Uterus (tissue), 2 donors: ENCODE measurements around the gene CDKN2A.

Experiments used
- POLR2A ChIP-seq, 2 donors: fragments of 450-650 bp; IDR thresholded peaks; one replicate each; pipeline ENCODE4 v1.6.1; 2016; ENCODE audit warnings: antibody characterized with exemption in 2 of 2, mild to moderate bottlenecking in 1 of 2, moderate library complexity in 1 of 2
- TF ChIP-seq, protein P1 (sequence below), 4 experiments: fragments of 200-600 bp in 2 of 4; fragments of 450-650 bp in 2 of 4; sonication (generic) in 2 of 4; IDR thresholded peaks; one replicate each; pipeline ENCODE4 v1.5.1; 2016 to 2019; ENCODE audit warnings: antibody characterized with exemption in 4 of 4, mild to moderate bottlenecking in 2 of 4, moderate library complexity in 1 of 4

GRCh38 chr9:21976334-21976875 is 17.8 kb downstream of the CDKN2A start:
- TF ChIP-seq POLR2A (IDR thresholded peaks at IDR 0.05), result no peak
- TF ChIP-seq, protein P1, sequence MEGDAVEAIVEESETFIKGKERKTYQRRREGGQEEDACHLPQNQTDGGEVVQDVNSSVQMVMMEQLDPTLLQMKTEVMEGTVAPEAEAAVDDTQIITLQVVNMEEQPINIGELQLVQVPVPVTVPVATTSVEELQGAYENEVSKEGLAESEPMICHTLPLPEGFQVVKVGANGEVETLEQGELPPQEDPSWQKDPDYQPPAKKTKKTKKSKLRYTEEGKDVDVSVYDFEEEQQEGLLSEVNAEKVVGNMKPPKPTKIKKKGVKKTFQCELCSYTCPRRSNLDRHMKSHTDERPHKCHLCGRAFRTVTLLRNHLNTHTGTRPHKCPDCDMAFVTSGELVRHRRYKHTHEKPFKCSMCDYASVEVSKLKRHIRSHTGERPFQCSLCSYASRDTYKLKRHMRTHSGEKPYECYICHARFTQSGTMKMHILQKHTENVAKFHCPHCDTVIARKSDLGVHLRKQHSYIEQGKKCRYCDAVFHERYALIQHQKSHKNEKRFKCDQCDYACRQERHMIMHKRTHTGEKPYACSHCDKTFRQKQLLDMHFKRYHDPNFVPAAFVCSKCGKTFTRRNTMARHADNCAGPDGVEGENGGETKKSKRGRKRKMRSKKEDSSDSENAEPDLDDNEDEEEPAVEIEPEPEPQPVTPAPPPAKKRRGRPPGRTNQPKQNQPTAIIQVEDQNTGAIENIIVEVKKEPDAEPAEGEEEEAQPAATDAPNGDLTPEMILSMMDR (IDR thresholded peaks at IDR 0.05), result no peak
